Stimulated activated CD4-positive, alpha-beta T cell treated with anti-CD3 and anti-CD28 coated beads, Interleukin-1b, Interleukin-23, amount 100 ng/mL, for 1 hour (primary cell): ENCODE data around the gene KCTD11.
"Not testable (repeated sequence)": the region's sequence is repeated elsewhere in the genome, so short reads cannot be mapped to it uniquely, and the experiment has no call there.

Experiments used
- DNase-seq, 2 donors: peaks; one replicate each; pipeline ENCODE4 v3.0.0-alpha.2; 2020; ENCODE audit warnings: low read depth in 2 of 2

KCTD11 gene

DNA sequence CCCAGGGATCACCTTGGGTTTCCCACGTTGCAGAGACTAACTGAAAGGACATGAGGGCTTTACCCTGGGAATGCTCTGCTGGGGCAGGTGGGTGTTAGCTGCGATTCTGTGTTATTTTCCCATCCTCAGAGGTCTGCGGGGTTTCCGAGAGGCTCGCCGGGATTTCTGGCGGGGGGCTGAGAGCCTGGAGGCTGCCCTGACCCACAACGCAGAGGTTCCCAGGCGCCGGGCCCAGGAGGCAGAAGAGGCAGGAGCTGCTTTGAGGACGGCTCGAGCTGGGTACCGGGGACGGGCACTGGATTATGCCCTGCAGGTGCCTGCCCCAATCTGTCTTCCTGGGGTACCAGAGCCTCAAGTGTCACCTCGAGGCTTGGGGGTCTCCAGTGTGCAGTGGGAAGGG, 8.7 kb upstream of the KCTD11 start:
- no peak for DNase-seq

GRCh38 chr17:7346761-7347614, 5.0 kb upstream of the KCTD11 start:
- no peak for DNase-seq

- no peak for DNase-seq
Measured at GRCh38 chr17:7347630-7348477, 4.1 kb upstream of the KCTD11 start.

- no peak for DNase-seq
Measured at GRCh38 chr17:7348478-7349242, 3.3 kb upstream of the KCTD11 start.

- no peak for DNase-seq
Measured at GRCh38 chr17:7352503-7352889, 534 bp downstream of the KCTD11 start.

DNA sequence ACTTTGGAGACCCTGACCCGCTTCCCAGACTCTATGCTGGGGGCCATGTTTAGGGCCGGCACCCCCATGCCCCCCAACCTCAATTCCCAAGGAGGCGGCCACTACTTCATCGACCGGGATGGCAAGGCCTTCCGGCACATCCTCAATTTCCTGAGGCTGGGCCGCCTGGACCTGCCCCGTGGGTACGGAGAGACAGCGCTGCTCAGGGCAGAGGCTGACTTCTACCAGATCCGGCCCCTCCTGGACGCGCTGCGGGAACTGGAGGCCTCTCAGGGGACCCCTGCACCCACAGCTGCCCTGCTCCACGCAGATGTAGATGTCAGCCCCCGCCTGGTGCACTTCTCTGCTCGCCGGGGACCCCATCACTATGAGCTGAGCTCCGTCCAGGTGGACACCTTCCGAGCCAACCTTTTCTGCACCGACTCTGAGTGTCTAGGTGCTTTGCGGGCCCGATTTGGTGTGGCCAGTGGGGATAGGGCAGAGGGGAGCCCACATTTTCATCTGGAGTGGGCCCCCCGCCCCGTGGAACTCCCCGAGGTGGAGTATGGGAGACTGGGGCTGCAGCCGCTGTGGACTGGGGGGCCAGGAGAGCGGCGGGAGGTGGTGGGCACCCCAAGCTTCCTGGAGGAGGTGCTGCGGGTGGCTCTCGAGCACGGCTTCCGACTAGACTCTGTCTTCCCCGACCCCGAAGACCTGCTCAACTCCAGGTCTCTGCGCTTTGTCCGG, 1.1 kb downstream of the KCTD11 start:
- DNase-seq, result no peak

DNA sequence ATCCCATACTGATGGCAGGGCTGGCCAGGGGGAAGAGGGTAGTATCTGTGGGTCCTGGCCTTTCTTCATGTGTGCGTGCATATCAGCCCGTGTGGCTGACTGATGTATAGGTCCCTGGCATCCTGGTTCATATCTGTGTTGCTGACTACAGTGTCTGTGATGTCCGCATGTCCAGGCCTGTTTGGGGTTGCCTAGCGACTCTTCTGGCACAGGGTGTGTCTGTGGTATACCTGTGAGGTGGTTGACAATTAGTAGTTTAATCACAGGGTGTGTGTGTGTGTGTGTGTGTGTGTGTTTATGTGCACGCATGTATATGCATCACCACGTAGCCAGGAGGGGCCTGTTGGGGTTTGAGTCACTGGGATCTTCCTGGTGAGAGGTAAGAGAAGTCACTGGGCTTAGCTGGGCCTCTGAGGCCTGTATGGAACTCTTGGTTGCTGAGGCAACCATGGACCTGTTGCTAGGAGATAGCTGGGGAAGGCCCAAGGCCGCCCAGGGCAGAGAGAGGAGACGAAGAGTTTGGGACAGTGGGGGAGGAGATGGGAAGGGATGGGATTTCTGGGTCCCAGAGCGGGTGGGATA, 2.4 kb downstream of the KCTD11 start:
- no peak for DNase-seq

DNA sequence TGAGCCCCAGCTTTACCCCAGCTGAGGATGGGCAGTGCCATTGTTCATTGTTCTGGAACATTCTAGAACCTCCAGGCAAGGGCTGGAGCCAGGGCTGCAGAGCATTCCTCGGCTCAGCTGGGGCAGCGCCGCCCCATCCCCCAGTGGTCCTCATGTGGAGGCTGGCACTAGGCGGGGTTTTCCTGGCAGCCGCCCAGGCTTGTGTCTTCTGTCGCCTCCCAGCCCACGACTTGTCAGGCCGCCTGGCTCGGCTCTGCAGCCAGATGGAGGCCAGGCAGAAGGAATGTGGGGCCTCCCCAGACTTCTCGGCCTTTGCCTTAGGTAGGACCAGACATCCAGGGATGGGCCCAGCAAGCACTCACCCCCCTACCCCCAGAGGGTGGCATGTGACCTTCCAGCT, 3.1 kb downstream of the KCTD11 start, which contains the start of gene TMEM95:
TMEM95 (plus strand) TSS at position 104 of the 400 bp plus-strand sequence; CDS start at position 153, 49 bp downstream.
- DNase-seq, result no peak

DNA sequence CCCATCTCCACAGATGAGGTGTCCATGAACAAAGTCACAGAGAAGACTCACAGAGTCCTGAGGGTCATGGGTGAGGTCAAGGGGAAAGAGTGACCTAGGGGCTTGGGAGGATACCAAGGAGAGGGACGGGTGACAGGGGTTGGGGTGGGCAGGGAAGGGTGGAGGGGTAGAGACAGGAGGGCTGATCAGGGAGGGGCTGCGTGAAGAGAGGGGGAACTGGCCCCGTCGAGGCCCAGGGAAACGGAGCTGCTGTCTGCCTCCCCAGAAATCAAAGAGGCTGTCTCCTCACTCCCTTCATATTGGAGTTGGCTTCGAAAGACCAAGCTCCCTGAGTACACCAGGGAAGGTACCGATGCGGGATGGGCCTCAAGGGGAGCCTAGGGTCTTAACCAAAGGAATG, 3.6 kb downstream of the KCTD11 start:
- no peak for DNase-seq

GRCh38 chr17:7356072-7356549, 4.1 kb downstream of the KCTD11 start:
- DNase-seq, result peak; percentile 69 to 77

DNA sequence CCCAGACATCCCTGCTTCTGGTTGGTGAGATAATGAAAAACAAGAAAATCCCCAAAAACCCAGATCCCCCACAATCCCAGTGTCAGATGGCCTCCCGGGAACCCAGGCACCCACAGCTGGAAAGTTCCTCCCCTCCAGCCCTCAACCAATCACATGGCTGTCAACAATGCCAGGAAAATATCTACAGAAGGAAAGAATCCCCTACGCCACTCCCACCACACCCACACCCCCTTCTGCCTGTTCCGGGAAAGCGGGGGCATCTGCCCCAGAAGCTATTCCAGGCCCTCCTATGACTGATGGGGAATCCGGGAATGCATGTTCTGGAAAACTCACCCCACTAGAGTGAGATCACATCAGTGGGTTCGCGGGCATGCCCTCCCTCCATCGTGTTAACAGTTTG, 4.8 kb downstream of the KCTD11 start:
- no peak for DNase-seq

GRCh38 chr17:7357381-7357780, 5.4 kb downstream of the KCTD11 start:
- no peak for DNase-seq

- no peak for DNase-seq
Measured at GRCh38 chr17:7361906-7362305, 9.9 kb downstream of the KCTD11 start.

DNA sequence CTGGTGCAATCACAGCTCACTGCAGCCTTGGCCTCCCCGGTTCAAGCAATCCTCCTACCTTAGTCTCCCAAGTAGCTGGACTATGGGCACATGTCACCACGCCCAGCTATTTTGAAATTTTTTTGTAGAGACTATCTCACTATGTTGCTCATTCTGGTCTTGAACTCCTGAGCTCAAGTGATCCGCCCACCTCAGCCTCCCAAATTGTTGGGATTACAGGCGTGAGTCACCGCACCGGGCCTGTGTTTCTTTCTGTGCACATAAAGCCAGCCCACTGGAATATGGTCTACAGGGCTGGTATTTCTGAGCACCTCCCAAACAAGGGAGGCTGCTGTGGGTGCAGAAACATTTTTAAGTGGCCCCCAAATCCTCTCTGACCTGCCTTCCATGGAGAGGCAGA, 11.3 kb downstream of the KCTD11 start:
- DNase-seq, result no peak

DNA sequence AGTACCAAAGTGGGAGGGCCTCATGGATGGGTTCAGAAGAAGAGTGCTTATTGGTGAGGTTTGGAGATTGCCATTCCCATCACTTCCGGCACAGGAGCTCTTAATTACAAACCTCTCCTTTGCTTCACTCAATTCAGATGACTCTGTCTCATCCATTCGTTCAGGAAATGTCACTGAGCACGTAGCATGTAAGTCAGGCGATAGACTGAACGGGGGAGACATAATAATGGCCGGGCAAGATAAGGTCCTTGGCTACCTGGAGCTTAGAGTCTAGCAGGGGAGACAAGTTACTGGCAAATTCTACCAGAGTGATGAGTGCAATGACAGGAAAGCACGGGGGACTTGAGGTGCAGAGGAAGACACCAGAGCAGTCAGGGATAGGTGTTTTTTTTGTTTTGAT, 14.0 kb downstream of the KCTD11 start:
- not testable (repeated sequence) for DNase-seq

DNA sequence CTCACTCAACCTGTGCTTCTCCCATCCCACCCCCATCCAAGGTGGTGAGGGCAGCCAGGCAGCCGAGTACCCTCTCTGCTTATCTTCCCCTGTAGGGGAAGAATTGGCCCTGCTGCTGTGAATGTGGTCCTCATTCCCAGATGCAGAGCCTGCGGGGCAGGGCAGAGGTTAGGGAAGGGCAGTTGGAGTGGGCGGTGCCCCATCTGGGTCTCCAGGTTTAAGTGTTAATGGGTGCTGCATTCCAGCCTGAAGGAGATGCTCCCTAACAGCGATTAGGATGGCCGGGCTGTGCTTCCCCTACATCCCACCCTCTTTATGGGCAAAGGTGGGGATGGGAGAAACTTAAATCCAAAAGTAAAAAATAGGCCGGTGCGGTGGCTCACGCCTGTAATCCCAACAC, 15.1 kb downstream of the KCTD11 start:
- no peak for DNase-seq

GRCh38 chr17:7367918-7368598, 16.1 kb downstream of the KCTD11 start:
- no peak for DNase-seq

DNA sequence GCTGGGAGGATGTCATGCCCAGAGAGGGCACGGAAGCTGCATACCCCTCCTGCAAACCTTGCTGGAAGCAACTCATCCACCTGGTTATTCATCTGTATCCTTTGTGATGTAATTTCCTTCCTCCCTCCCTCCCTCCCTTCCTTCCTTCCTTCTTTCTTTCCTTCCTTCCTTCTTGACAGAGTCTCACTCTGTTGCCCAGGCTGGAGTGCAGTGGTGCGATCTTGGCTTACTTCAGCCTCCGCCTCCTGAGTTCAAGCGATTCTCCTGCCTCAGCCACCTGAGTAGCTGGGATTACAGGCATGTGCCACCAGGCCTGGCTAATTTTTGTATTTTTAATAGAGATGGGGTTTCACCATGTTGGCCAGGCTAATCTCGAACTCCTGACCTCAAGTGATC, 16.6 kb downstream of the KCTD11 start:
- DNase-seq, result not testable (repeated sequence)

DNA sequence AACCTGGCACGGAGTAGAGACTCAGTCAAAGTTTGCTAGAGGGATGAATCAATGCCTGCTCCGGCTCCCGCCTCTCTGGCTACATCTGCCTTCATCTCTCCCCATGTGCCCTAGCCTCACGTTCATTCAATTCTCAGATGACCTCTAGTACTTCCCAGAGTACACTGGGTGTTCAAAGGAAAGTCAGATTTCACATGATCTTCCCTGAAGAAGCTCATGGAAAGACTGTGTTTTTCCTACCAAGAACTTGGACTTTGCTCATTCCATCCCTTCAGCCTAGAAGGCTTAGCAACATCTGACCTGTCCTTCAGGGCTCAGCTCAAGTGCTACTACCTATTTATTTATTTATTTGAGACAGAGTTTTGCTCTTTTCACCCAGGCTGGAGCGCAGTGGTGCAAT, 17.9 kb downstream of the KCTD11 start:
- no peak for DNase-seq

DNA sequence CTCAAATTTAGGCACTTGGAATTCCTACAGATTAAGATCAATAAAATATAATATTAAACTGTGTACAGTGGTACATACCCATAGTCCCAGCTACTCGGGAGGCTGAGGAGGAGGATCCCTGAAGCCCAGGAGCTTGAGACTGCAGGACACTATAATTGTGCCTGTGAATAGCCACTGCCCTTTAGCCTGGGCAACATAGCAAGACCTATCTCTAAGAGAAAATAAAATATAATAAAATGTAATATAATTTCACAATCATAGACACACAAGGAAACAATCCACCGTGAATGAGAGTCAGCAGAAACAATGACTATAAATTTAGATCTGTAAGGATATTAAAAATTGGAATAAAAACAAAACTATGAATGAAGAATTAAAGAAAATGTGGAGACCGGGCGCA, 18.9 kb downstream of the KCTD11 start:
- DNase-seq, result no peak
